T-helper 2 cell treated with Interferon-gamma antibody and Interleukin-4, amounts not matched to agents 5 μg/mL and 100 μg/mL, for 36 hours (primary cell): ENCODE data around the gene DUSP22.

Experiments
- DNase-seq: peaks from one replicate; pipeline ENCODE4 v3.0.0; 2021; ENCODE audit warnings: low spot score
- H3K27ac Mint-ChIP-seq: one replicate; pipeline ENCODE4 v1.8.0; 2021; ENCODE audit warnings: mild to moderate bottlenecking, mixed read lengths
- H3K27me3 Mint-ChIP-seq: one replicate; pipeline ENCODE4 v1.8.0; 2021; ENCODE audit warnings: low read depth, mixed read lengths
- H3K36me3 Mint-ChIP-seq: one replicate; pipeline ENCODE4 v1.8.0; 2021; ENCODE audit warnings: low read depth, mixed read lengths
- H3K4me1 Mint-ChIP-seq: one replicate; pipeline ENCODE4 v1.8.0; 2021; ENCODE audit warnings: low read depth, mixed read lengths
- H3K4me3 Mint-ChIP-seq: one replicate; pipeline ENCODE4 v1.8.0; 2022; ENCODE audit warnings: mild to moderate bottlenecking, moderate library complexity, mixed read lengths
- H3K9me3 Mint-ChIP-seq: one replicate; pipeline ENCODE4 v1.8.0; 2021; ENCODE audit warnings: mixed read lengths

Gene DUSP22

GRCh38 chr6:353642-354614, 61.6 kb downstream of the DUSP22 start:
- H3K4me3 Mint-ChIP-seq, result no peak overlapping the region
- peaks cover 2% of the 10 kb centered on the region for H3K4me1 Mint-ChIP-seq
- H3K27ac Mint-ChIP-seq, result no peak overlapping the region
- H3K9me3 Mint-ChIP-seq, result no peaks in the 10 kb centered on the region
- no peaks in the 10 kb centered on the region for H3K27me3 Mint-ChIP-seq
- DNase-seq, result no peak
- no peaks in the 10 kb centered on the region for H3K36me3 Mint-ChIP-seq

GRCh38 chr6:354631-355280, 62.5 kb downstream of the DUSP22 start:
- Mint-ChIP-seq H3K27ac (no peak overlapping the region), H3K4me1 (peaks cover 2% of the 10 kb centered on the region)

GRCh38 chr6:355373-356208, 63.3 kb downstream of the DUSP22 start:
- Mint-ChIP-seq H3K27me3 (no peaks in the 10 kb centered on the region), H3K27ac (no peak overlapping the region), H3K36me3 (no peaks in the 10 kb centered on the region), H3K4me1 (peaks cover 3% of the 10 kb centered on the region), H3K4me3 (no peak overlapping the region), H3K9me3 (no peaks in the 10 kb centered on the region)
- DNase-seq, result no peak

More at GRCh38 chr6:354631-355280, 62.5 kb downstream of the DUSP22 start:
- no peak overlapping the region for H3K4me3 Mint-ChIP-seq
- H3K36me3 Mint-ChIP-seq, result no peaks in the 10 kb centered on the region
- DNase-seq, result no peak
- no peaks in the 10 kb centered on the region for H3K27me3 Mint-ChIP-seq
- H3K9me3 Mint-ChIP-seq, result no peaks in the 10 kb centered on the region

- H3K4me1 Mint-ChIP-seq, result peaks cover 3% of the 10 kb centered on the region
- H3K36me3 Mint-ChIP-seq, result no peaks in the 10 kb centered on the region
- no peak overlapping the region for H3K27ac Mint-ChIP-seq
- no peaks in the 10 kb centered on the region for H3K9me3 Mint-ChIP-seq
- no peak for DNase-seq
- H3K27me3 Mint-ChIP-seq, result no peaks in the 10 kb centered on the region
- no peak overlapping the region for H3K4me3 Mint-ChIP-seq
Measured at GRCh38 chr6:356828-357251, 64.6 kb downstream of the DUSP22 start.

GRCh38 chr6:357261-357790, 65.0 kb downstream of the DUSP22 start:
- no peak overlapping the region for H3K4me3 Mint-ChIP-seq
- no peaks in the 10 kb centered on the region for H3K36me3 Mint-ChIP-seq
- H3K27ac Mint-ChIP-seq, result no peak overlapping the region
- DNase-seq, result no peak
- no peaks in the 10 kb centered on the region for H3K9me3 Mint-ChIP-seq
- peaks cover 3% of the 10 kb centered on the region for H3K4me1 Mint-ChIP-seq
- H3K27me3 Mint-ChIP-seq, result no peaks in the 10 kb centered on the region

GRCh38 chr6:357791-358341, 65.6 kb downstream of the DUSP22 start:
- H3K4me1 Mint-ChIP-seq, result peaks cover 3% of the 10 kb centered on the region
- no peaks in the 10 kb centered on the region for H3K9me3 Mint-ChIP-seq
- H3K36me3 Mint-ChIP-seq, result no peaks in the 10 kb centered on the region
- no peak overlapping the region for H3K27ac Mint-ChIP-seq
- H3K27me3 Mint-ChIP-seq, result no peaks in the 10 kb centered on the region
- H3K4me3 Mint-ChIP-seq, result no peak overlapping the region
- no peak for DNase-seq

GRCh38 chr6:358432-358831, 66.1 kb downstream of the DUSP22 start:
- peaks cover 3% of the 10 kb centered on the region for H3K4me1 Mint-ChIP-seq
- no peaks in the 10 kb centered on the region for H3K36me3 Mint-ChIP-seq
- H3K9me3 Mint-ChIP-seq, result no peaks in the 10 kb centered on the region
- H3K4me3 Mint-ChIP-seq, result no peak overlapping the region
- no peak for DNase-seq
- H3K27me3 Mint-ChIP-seq, result no peaks in the 10 kb centered on the region
- H3K27ac Mint-ChIP-seq, result no peak overlapping the region

- Mint-ChIP-seq H3K9me3 (no peaks in the 10 kb centered on the region), H3K27ac (no peak overlapping the region), H3K4me1 (peaks cover 3% of the 10 kb centered on the region), H3K4me3 (no peak overlapping the region), H3K27me3 (no peaks in the 10 kb centered on the region), H3K36me3 (no peaks in the 10 kb centered on the region)
- DNase-seq, result no peak
Measured at GRCh38 chr6:358847-359246, 66.6 kb downstream of the DUSP22 start.

GRCh38 chr6:359261-360035, 67.2 kb downstream of the DUSP22 start:
- H3K4me1 Mint-ChIP-seq, result peaks cover 1% of the 10 kb centered on the region
- no peak overlapping the region for H3K4me3 Mint-ChIP-seq
- H3K27ac Mint-ChIP-seq, result no peak overlapping the region

GRCh38 chr6:360349-360748, 68.1 kb downstream of the DUSP22 start:
- H3K4me1 Mint-ChIP-seq, result peaks cover 1% of the 10 kb centered on the region
- H3K27ac Mint-ChIP-seq, result no peak overlapping the region
- H3K4me3 Mint-ChIP-seq, result no peak overlapping the region
- H3K27me3 Mint-ChIP-seq, result peaks cover 5% of the 10 kb centered on the region
- H3K9me3 Mint-ChIP-seq, result no peaks in the 10 kb centered on the region
- H3K36me3 Mint-ChIP-seq, result no peaks in the 10 kb centered on the region
- no peak for DNase-seq

More at GRCh38 chr6:359261-360035, 67.2 kb downstream of the DUSP22 start:
- Mint-ChIP-seq H3K27me3 (peaks cover 5% of the 10 kb centered on the region), H3K9me3 (no peaks in the 10 kb centered on the region), H3K36me3 (no peaks in the 10 kb centered on the region)
- no peak for DNase-seq

GRCh38 chr6:360764-361373, 68.6 kb downstream of the DUSP22 start:
- Mint-ChIP-seq H3K4me1 (peaks cover 1% of the 10 kb centered on the region), H3K27me3 (peaks cover 8% of the 10 kb centered on the region), H3K36me3 (no peaks in the 10 kb centered on the region), H3K27ac (no peak overlapping the region), H3K9me3 (no peaks in the 10 kb centered on the region), H3K4me3 (no peak overlapping the region)
- no peak for DNase-seq

GRCh38 chr6:361411-362132, 69.3 kb downstream of the DUSP22 start:
- Mint-ChIP-seq H3K9me3 (no peaks in the 10 kb centered on the region), H3K27me3 (peaks cover 8% of the 10 kb centered on the region), H3K4me3 (no peak overlapping the region), H3K4me1 (peaks cover 1% of the 10 kb centered on the region), H3K27ac (no peak overlapping the region), H3K36me3 (no peaks in the 10 kb centered on the region)
- DNase-seq, result no peak
